NCI-H2196 (cell line): ENCODE data around the gene MRPS21.

Source experiments
- DNase-seq: peaks from one replicate; lab custom pipeline; 2025; ENCODE audit not compliant: unreplicated experiment; lab: John Stamatoyannopoulos, UW

MRPS21 gene

DNA sequence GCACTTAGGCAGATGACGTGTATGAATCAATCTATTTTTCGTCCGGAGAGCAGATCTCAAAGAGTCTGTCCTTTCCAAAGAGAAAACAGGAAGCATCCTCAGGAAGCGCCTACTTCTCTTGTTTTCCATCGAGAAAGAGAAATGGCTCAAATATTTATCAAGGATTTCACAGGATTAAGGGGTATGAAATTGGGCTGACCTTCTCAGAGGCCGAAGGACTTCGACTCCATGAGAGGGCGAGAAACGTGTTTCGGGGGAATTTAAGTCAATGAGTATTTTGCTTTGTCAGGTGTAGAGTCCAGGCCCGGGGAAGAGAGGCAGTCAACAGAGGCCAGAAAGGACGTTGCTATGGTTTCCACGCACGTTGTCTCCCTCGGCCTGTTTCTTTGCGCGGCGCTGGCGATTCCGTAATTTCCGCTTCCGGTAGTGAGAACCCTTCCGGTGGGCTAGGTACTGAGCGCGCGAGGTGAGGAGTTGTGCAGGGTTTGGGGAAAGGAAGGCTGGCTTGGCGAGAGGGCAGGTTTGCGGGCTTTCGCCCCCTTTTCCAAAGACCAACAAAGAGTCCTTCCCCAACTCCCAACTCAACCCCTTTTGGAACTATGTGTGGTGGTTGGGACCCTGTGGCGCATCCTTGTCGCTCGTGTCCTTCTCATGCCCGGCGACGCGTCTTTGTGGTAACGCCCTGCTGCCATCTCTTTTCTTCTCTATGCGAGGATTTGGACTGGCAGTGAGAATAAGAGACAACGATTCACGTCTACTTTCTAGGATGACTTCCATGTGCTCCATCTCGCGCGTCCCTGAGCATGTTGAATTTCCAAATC lies at the start of gene MRPS21:
Gene MRPS21, plus strand, starts transcription at position 429 of the 821 bp plus-strand sequence. CDS start 506 bp downstream, outside the sequence.
- DNase-seq: peak; percentile 97

DNA sequence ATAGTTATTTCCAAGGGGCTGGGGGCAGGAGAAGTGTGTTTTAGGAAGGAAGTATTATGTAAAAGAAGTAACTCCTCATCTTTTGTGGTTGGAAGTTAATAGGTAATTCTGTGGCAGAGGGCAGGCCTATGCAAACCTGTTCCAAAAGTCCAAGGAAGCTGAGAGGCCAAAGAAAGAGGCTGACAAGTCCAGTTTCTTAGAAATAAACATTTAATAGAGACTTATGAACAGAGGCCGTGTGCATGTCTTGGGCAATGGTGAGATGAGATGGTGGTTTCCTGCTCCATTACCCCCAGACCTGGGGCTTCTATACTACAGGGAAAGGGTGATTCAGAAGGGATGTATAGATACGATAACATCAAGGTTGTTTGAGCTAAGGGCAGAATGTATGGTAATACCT lies 43.7 kb upstream of the MRPS21 start:
- DNase-seq: no peak

DNA sequence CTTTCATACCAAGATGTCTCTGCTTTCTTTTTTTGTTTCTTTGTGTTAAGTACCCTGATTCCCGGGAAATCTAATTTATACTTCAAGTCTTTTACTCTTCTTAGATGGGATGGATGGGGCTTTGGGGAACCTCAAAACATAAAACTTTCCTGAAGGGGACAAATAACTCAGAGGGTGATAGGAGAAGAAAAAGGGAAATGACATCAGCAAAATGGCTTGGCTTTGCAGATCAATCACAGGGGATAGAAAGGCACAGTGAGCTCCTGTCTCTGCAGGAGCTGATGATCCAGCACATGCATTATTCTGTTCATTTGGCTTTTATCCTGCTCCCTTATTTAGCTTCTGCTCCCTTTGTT lies 37.5 kb upstream of the MRPS21 start:
- no peak for DNase-seq

DNA sequence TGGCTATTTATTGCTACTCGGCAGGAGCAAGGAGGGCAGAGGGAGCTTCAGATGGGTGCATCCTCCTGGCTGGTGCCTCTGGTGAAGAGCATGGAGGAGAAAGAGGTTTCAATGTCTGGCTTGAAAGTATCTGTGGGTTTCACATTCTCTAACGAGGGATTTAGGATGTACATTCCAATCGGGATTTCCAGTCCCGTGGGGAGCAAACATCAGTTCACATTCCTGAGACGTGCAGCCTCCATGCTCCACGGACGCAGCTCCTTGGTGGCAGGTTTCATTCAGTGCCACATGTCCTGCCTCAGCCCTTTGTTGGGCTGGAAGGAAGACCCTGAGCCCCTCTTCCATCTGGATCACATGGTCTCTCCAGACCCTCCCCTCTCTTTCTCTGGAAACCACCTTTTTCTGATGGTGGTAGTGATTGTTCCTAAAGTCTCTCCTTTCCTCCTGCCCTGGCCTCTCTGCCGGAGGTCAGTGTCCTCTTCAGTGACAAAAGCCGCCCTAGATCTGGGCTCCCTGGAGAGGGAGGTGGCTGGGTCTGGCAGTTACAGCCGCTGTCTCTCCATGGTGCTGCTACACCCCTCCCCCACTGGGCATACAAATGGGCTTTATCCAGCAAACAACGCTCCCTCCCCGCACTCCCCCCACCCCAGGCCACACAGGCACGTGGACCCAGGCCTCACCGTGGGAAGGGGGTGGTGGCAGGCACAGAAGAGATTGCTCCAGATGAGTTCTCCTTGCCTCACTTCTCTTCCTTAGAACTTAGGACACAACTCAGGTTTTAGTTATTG lies 36.9 kb upstream of the MRPS21 start:
- no peak for DNase-seq

DNA sequence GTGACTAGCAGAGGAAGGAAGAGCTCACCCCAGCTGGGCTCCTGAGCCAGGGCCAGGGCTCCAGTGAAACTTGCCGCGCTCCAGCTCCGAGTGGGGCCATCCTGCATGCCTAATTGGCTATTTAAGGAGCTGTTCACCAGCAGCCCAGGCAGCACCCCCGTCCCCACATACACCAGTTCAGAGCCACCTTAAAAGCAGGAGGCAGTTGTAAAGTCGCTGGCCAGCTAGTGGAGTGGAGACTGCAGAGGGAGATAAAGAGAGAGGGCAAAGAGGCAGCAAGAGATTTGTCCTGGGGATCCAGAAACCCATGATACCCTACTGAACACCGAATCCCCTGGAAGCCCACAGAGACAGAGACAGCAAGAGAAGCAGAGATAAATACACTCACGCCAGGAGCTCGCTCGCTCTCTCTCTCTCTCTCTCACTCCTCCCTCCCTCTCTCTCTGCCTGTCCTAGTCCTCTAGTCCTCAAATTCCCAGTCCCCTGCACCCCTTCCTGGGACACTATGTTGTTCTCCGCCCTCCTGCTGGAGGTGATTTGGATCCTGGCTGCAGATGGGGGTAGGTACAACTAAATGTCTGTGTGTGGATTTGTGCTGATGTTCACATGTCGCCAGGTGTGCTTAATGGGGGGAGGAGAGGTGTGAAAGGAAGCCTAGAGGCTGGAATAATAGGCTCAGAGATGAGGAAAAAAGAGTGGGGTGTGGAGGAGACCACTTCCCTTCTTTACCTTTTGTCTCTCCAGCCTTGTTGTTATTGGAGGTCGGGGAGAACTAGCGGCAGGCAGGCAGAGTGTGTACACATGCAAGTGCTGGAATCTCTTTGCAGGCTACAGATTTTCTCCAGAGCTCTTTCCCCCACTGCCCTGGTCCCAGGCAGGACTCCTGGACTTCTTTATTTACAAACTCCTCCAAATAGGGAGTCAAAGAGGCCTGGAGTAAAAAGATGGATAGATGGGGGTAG lies 35.8 kb upstream of the MRPS21 start, which contains the start of gene CA14:
Gene CA14, plus strand, starts transcription at position 151 of the 962 bp plus-strand sequence. Its CDS starts 355 bp downstream, at position 506.
- no peak for DNase-seq

- no peak for DNase-seq
These were observed 34.4 kb upstream of the MRPS21 start for GRCh38 chr1:150259217-150259616.

GRCh38 chr1:150259758-150260669 lies 33.6 kb upstream of the MRPS21 start:
- peak; percentile 86 for DNase-seq

GRCh38 chr1:150261367-150261766 lies 32.3 kb upstream of the MRPS21 start:
- no peak for DNase-seq

GRCh38 chr1:150262388-150263320 lies 31.0 kb upstream of the MRPS21 start:
- no peak for DNase-seq

- no peak for DNase-seq
These were observed 30.1 kb upstream of the MRPS21 start for GRCh38 chr1:150263549-150263948.

DNA sequence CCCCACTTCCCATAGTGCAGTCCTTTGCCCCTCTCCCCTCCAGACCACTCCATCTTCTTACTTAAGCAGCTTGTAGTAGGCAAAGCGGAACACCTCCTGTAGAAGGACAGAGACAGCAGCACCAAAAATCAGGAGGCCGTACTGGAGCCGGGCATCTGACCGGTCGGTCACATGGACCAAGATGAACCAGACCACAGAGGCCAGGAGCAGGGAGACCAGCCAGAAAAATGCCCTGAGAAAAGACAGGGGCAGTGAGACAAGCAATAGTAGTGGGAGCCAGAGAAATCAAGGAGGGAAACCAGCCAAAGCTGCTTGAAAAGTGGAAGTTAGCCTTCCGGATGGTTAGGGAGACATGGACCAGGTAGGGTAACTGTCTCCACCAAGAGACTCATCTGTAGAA lies 25.8 kb upstream of the MRPS21 start:
- DNase-seq: no peak

DNA sequence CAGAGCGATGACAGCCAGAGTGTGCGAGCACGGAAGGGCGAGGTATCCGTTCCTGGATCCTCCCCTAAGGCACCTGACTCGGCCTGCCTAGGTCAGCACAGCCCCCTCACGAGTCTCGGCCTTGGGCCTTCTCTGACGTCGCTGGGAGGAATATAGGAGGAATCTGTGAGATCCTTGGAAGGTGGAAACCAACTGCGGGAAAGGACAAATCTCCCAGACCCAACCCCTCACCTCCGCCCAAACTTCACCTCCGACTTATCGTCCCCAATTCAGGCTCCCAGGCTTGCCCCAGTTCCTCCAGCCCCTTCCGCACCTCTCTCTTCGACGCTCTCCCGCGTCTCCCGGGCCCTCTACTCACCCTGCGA lies 25.3 kb upstream of the MRPS21 start:
- DNase-seq: no peak

DNA sequence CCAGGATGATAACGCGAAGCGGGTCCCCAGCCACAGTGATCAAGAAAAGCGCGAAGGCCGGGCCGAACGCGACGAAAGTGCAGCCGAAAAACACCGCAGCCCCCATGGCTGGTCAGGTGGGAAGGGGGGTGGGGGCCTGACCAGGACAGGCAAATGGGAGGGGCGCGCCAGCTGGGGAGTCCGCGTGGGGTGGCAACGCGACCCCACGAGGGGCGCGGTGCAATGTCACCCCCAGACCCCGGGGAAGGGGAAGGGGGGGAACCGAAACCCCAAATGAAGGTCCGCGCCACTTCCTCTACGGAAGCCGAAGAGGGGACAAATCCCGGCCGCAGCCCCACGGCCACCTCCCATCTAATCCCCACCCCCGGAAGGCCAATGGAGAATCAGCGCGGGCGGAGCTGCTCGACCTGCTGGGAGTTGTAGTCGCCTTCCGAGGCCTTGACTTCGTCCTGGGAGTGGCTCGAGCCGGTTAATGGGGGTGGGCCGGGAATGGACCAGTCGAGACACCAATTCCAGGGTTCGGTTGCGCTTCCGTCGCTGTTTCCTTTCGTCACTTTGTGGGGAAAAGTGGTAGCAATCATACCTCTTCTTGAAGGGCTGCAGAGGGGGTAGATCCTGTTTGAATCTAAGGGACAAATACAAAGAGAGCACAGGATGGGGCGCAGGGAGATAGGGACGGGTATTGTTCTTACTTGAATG lies 24.8 kb upstream of the MRPS21 start, which contains the start of gene APH1A:
Gene APH1A, minus strand, starts transcription at position 312 of the 699 bp plus-strand sequence. Its CDS starts 206 bp downstream, at position 106.
- peak; percentile 97 for DNase-seq

DNA sequence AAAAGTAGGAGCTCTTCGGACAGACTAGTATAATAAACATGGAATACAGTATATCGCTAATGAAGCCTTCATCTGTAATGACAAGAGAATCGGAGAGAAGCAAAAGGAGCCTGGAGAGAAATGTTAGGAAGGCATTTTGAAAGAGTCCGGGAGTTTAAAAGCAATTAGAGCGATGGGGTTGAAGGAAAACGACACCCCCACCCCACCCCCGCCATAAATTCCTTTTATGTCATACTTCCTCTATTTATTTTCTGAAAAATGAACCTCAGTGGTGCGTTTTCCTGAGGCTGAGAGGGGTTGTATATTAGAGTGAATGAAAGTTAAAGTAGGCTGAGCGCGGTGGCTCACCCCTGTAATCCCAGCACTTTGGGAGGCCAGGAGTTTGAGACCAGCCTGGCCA lies 24.2 kb upstream of the MRPS21 start:
- no peak for DNase-seq

DNA sequence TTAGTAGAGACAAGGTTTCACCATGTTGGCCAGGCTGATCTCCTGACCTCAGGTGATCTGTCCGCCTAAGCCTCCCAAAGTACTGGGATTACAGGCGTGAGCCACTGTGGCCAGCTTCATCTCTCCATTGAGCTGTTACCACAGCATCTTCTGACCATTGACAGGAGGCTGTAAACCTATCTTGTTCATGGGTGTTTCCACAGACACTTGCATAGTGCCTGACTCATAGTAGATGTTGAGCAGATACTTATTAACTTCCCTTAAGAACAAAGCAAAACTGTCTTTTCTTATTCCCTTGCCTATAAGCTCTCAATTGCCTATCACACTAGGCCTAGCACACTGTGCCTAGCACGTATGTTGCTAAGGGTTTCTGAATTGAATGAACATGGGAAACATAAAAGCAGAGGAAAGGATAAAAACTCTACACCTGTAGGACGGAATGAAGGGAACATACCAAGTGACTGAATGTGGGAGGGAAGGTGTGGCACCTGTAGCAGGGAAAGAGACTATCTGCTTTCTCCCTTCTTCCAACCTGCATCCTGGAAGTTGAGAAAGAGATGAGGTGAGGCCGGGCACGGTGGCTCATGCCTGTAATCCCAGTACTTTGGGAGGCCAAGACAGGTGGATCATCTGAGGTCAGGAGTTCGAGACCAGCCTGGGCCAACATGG lies 22.2 kb upstream of the MRPS21 start:
- DNase-seq: no peak

- no peak for DNase-seq
These were observed 20.4 kb upstream of the MRPS21 start for GRCh38 chr1:150273311-150273710.

GRCh38 chr1:150280138-150280707 lies 13.4 kb upstream of the MRPS21 start:
- no peak for DNase-seq
